ENCODE results near the gene TCP10L. TPM values are rescaled to one million over a fixed set of nuclear protein-coding genes. Genes with fewer than 3 reads are reported as not detected.
"Not testable (repeated sequence)": the region's sequence is repeated elsewhere in the genome, so short reads cannot be mapped to it uniquely, and the experiment has no call there.

Gene TCP10L
- total RNA-seq, 1 experiment from 2014 or later: 0.07 TPM

GRCh38 chr21:32569261-32570230, 15.8 kb downstream of the TCP10L start:
- Histone ChIP-seq H3K79me2 (ENCODE audit: low read length) (no peaks in the 10 kb centered on the region), H3K4me3 (ENCODE audit: low read length) (peak overlapping the region; percentile 64), H4K20me1 (ENCODE audit: insufficient read depth, low read depth, low read length) (no peaks in the 10 kb centered on the region), H2AFZ (ENCODE audit: low read length) (peak overlapping the region; percentile 96), H3K4me2 (ENCODE audit: low read depth, low read length, poor library complexity, severe bottlenecking) (peak overlapping the region; percentile 76), H3K9ac (ENCODE audit: low read length) (peak overlapping the region; percentile 60), H3K36me3 (ENCODE audit: insufficient read depth, low read length) (no peaks in the 10 kb centered on the region), H3K9me2 (replicated peaks; ENCODE audit: insufficient read depth, low read length) (no peaks in the 10 kb centered on the region), H3K9me3 (ENCODE audit: low read length) (no peaks in the 10 kb centered on the region), H3K27me3 (ENCODE audit: low read length) (no peaks in the 10 kb centered on the region), H3K4me1 (ENCODE audit: low read length) (peaks cover 8% of the 10 kb centered on the region), H3K27ac (ENCODE audit: low read length) (no peak overlapping the region)
- DNase-seq: peak; percentile 89

- no peak overlapping the region for H3K4me2 ChIP-seq (ENCODE audit: low read depth, low read length, poor library complexity, severe bottlenecking)
- H4K20me1 ChIP-seq (ENCODE audit: insufficient read depth, low read depth, low read length): no peaks in the 10 kb centered on the region
- no peak overlapping the region for H3K4me3 ChIP-seq (ENCODE audit: low read length)
- peaks cover 8% of the 10 kb centered on the region for H3K4me1 ChIP-seq (ENCODE audit: low read length)
- H3K27ac ChIP-seq (ENCODE audit: low read length): no peak overlapping the region
- DNase-seq: no peak
- H3K9me2 ChIP-seq (replicated peaks; ENCODE audit: insufficient read depth, low read length): no peaks in the 10 kb centered on the region
- H3K36me3 ChIP-seq (ENCODE audit: insufficient read depth, low read length): no peaks in the 10 kb centered on the region
- no peak overlapping the region for H3K9ac ChIP-seq (ENCODE audit: low read length)
- no peaks in the 10 kb centered on the region for H3K79me2 ChIP-seq (ENCODE audit: low read length)
- no peaks in the 10 kb centered on the region for H3K9me3 ChIP-seq (ENCODE audit: low read length)
- H2AFZ ChIP-seq (ENCODE audit: low read length): no peak overlapping the region
- no peaks in the 10 kb centered on the region for H3K27me3 ChIP-seq (ENCODE audit: low read length)
Observed at GRCh38 chr21:32567626-32568025, 17.7 kb downstream of the TCP10L start.

- no peak for DNase-seq
Observed at GRCh38 chr21:32566741-32567389, 18.5 kb downstream of the TCP10L start.

GRCh38 chr21:32565856-32566465, 19.4 kb downstream of the TCP10L start:
- no peaks in the 10 kb centered on the region for H4K20me1 ChIP-seq (ENCODE audit: insufficient read depth, low read depth, low read length)
- H3K36me3 ChIP-seq (ENCODE audit: insufficient read depth, low read length): no peaks in the 10 kb centered on the region
- H3K4me3 ChIP-seq (ENCODE audit: low read length): no peak overlapping the region
- no peak for DNase-seq
- H3K27me3 ChIP-seq (ENCODE audit: low read length): no peaks in the 10 kb centered on the region
- H3K27ac ChIP-seq (ENCODE audit: low read length): no peak overlapping the region
- H3K9me2 ChIP-seq (replicated peaks; ENCODE audit: insufficient read depth, low read length): no peaks in the 10 kb centered on the region
- H3K4me1 ChIP-seq (ENCODE audit: low read length): peaks cover 8% of the 10 kb centered on the region
- no peak overlapping the region for H3K4me2 ChIP-seq (ENCODE audit: low read depth, low read length, poor library complexity, severe bottlenecking)
- H3K79me2 ChIP-seq (ENCODE audit: low read length): no peaks in the 10 kb centered on the region
- H3K9ac ChIP-seq (ENCODE audit: low read length): no peak overlapping the region
- no peaks in the 10 kb centered on the region for H3K9me3 ChIP-seq (ENCODE audit: low read length)
- H2AFZ ChIP-seq (ENCODE audit: low read length): no peak overlapping the region

More at GRCh38 chr21:32566741-32567389, 18.5 kb downstream of the TCP10L start:
- peaks cover 8% of the 10 kb centered on the region for H3K4me1 ChIP-seq (ENCODE audit: low read length)
- H4K20me1 ChIP-seq (ENCODE audit: insufficient read depth, low read depth, low read length): no peaks in the 10 kb centered on the region
- no peak overlapping the region for H3K4me2 ChIP-seq (ENCODE audit: low read depth, low read length, poor library complexity, severe bottlenecking)
- H3K9me2 ChIP-seq (replicated peaks; ENCODE audit: insufficient read depth, low read length): no peaks in the 10 kb centered on the region
- H3K36me3 ChIP-seq (ENCODE audit: insufficient read depth, low read length): no peaks in the 10 kb centered on the region
- H2AFZ ChIP-seq (ENCODE audit: low read length): no peak overlapping the region
- H3K9ac ChIP-seq (ENCODE audit: low read length): no peak overlapping the region
- H3K4me3 ChIP-seq (ENCODE audit: low read length): no peak overlapping the region
- H3K79me2 ChIP-seq (ENCODE audit: low read length): no peaks in the 10 kb centered on the region
- H3K9me3 ChIP-seq (ENCODE audit: low read length): no peaks in the 10 kb centered on the region
- H3K27ac ChIP-seq (ENCODE audit: low read length): no peak overlapping the region
- H3K27me3 ChIP-seq (ENCODE audit: low read length): no peaks in the 10 kb centered on the region

GRCh38 chr21:32562915-32563314, 22.4 kb downstream of the TCP10L start:
- no peak for DNase-seq
- Histone ChIP-seq H3K36me3 (ENCODE audit: insufficient read depth, low read length) (no peaks in the 10 kb centered on the region), H3K4me2 (ENCODE audit: low read depth, low read length, poor library complexity, severe bottlenecking) (no peak overlapping the region), H3K27ac (ENCODE audit: low read length) (no peak overlapping the region), H4K20me1 (ENCODE audit: insufficient read depth, low read depth, low read length) (no peaks in the 10 kb centered on the region), H3K9me3 (ENCODE audit: low read length) (no peaks in the 10 kb centered on the region), H3K79me2 (ENCODE audit: low read length) (no peaks in the 10 kb centered on the region), H3K9ac (ENCODE audit: low read length) (no peak overlapping the region), H2AFZ (ENCODE audit: low read length) (peak overlapping the region; percentile 46; the same call in 1 of the 2 replicates), H3K4me3 (ENCODE audit: low read length) (no peak overlapping the region), H3K4me1 (ENCODE audit: low read length) (no peaks in the 10 kb centered on the region), H3K9me2 (replicated peaks; ENCODE audit: insufficient read depth, low read length) (no peaks in the 10 kb centered on the region), H3K27me3 (ENCODE audit: low read length) (no peaks in the 10 kb centered on the region)

- Histone ChIP-seq H3K27ac (ENCODE audit: low read length) (no peak overlapping the region), H4K20me1 (ENCODE audit: insufficient read depth, low read depth, low read length) (no peaks in the 10 kb centered on the region), H3K79me2 (ENCODE audit: low read length) (no peaks in the 10 kb centered on the region), H3K4me1 (ENCODE audit: low read length) (no peaks in the 10 kb centered on the region), H2AFZ (ENCODE audit: low read length) (peak overlapping the region; percentile 46; the same call in 1 of the 2 replicates), H3K9me3 (ENCODE audit: low read length) (no peaks in the 10 kb centered on the region), H3K36me3 (ENCODE audit: insufficient read depth, low read length) (no peaks in the 10 kb centered on the region), H3K27me3 (ENCODE audit: low read length) (no peaks in the 10 kb centered on the region), H3K9me2 (replicated peaks; ENCODE audit: insufficient read depth, low read length) (no peaks in the 10 kb centered on the region), H3K9ac (ENCODE audit: low read length) (no peak overlapping the region), H3K4me3 (ENCODE audit: low read length) (no peak overlapping the region), H3K4me2 (ENCODE audit: low read depth, low read length, poor library complexity, severe bottlenecking) (no peak overlapping the region)
- DNase-seq: peak; percentile 53
Observed at GRCh38 chr21:32562426-32562825, 22.9 kb downstream of the TCP10L start.

GRCh38 chr21:32561476-32561875, 23.8 kb downstream of the TCP10L start:
- H3K9me3 ChIP-seq (ENCODE audit: low read length); H4K20me1 ChIP-seq (ENCODE audit: insufficient read depth, low read depth, low read length); H3K36me3 ChIP-seq (ENCODE audit: insufficient read depth, low read length); H3K9ac ChIP-seq (ENCODE audit: low read length); H3K9me2 ChIP-seq (replicated peaks; ENCODE audit: insufficient read depth, low read length); H3K27ac ChIP-seq (ENCODE audit: low read length); H3K4me2 ChIP-seq (ENCODE audit: low read depth, low read length, poor library complexity, severe bottlenecking); H3K4me3 ChIP-seq (ENCODE audit: low read length); H2AFZ ChIP-seq (ENCODE audit: low read length); DNase-seq; H3K79me2 ChIP-seq (ENCODE audit: low read length); H3K4me1 ChIP-seq (ENCODE audit: low read length); H3K27me3 ChIP-seq (ENCODE audit: low read length): not testable (repeated sequence)

GRCh38 chr21:32560896-32561295, 24.4 kb downstream of the TCP10L start:
- no peak for DNase-seq
- H3K27ac ChIP-seq (ENCODE audit: low read length): no peak overlapping the region
- no peak overlapping the region for H3K4me2 ChIP-seq (ENCODE audit: low read depth, low read length, poor library complexity, severe bottlenecking)
- H3K9ac ChIP-seq (ENCODE audit: low read length): no peak overlapping the region
- no peaks in the 10 kb centered on the region for H3K4me1 ChIP-seq (ENCODE audit: low read length)
- no peak overlapping the region for H3K4me3 ChIP-seq (ENCODE audit: low read length)
- no peaks in the 10 kb centered on the region for H3K27me3 ChIP-seq (ENCODE audit: low read length)
- H2AFZ ChIP-seq (ENCODE audit: low read length): no peak overlapping the region
- H3K9me3 ChIP-seq (ENCODE audit: low read length): no peaks in the 10 kb centered on the region
- no peaks in the 10 kb centered on the region for H3K79me2 ChIP-seq (ENCODE audit: low read length)
- no peaks in the 10 kb centered on the region for H3K9me2 ChIP-seq (replicated peaks; ENCODE audit: insufficient read depth, low read length)
- H4K20me1 ChIP-seq (ENCODE audit: insufficient read depth, low read depth, low read length): no peaks in the 10 kb centered on the region
- no peaks in the 10 kb centered on the region for H3K36me3 ChIP-seq (ENCODE audit: insufficient read depth, low read length)

Measured in Karpas-422 (cell line).